ENCODE data around the gene TMEM248.
"Not testable (repeated sequence)": the region's sequence is repeated elsewhere in the genome, so short reads cannot be mapped to it uniquely, and the experiment has no call there.

The TMEM248 gene, protein sequence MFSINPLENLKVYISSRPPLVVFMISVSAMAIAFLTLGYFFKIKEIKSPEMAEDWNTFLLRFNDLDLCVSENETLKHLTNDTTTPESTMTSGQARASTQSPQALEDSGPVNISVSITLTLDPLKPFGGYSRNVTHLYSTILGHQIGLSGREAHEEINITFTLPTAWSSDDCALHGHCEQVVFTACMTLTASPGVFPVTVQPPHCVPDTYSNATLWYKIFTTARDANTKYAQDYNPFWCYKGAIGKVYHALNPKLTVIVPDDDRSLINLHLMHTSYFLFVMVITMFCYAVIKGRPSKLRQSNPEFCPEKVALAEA

DNA sequence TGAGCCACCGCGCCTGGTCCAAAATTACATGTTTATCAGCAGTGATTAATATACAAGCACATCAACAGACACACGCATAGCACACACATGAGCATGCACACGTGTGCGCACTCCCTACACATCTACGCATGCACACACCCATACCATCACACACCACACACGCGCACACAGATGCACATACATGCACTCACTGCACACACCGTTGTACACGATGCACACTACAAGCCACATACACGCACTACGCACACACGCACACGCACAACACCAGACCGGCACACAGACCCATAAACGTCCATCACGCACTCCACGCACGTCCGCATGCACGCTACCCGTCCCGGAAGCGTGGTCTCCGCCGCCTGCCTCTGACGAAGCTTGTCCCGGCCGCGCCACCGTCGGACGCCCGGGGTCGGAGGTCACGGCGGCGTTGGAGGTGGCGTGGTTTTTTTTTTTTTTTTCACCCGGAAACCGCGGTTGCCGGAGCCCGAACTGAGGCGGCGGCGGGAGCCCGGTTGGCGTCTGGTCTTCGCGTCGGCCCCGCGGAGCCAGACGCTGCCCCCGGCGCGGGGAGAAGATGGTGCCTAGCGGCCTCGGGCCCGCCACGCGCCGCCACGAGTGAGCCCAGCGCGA lies at the start of gene TMEM248:
TSS of gene TMEM248 (plus strand) at position 457 of the 627 bp plus-strand sequence. CDS start 20,641 bp downstream, outside the sequence.
- peak; percentile 80 for DNase-seq

DNA sequence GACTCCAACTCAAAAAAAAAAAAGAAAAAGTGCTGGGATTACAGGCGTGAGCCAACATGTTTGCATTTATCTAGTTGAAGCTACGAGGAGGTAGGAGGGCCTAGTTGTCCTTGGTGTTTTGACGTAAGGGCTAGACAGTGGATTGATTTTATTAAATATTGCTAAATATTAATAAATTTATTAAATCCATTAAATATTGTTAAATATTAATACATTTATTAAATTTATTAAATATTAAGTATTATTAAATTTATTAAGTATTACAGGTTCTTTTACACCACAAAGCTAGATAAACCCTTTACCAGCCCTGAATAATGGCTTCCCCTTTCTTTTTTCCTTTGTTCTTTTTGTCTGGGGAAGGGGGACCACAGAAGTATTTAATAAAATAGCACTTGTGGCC lies 47.5 kb upstream of the TMEM248 start:
- no peak for DNase-seq

DNA sequence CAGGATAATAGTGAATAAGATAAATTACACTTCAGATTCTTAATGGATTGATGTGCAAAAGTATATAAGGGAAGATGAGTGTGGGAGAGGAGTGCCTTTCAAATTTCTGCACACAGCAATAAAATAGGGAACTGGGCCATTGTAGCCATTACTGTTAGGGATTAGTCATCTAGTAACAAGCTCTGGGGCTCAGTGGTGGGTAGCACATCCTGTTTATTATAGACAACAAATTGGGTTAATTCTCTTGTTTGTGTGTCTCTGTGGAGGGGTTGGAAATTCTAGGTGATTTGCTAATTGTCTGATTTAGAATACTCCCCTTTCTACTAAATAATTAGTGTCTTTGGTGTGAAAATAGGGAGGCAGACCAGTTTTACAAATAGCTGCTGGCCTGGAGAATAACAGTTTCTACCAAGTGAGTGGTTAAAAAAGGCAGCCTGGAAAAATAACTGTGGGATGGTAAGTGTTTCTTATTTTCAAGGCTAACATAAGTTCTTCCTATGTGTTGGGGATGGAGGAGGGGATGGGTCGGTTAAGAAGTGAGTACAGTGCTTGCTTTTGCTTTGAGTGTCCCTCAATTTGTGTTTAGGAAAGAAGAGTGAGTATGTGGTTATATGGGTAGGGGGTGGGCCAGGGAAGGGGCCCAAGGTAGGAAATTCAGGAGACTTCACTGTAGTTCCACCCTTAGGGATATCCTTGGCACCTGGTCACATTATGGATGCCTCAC lies 43.3 kb upstream of the TMEM248 start:
- DNase-seq = no peak

DNA sequence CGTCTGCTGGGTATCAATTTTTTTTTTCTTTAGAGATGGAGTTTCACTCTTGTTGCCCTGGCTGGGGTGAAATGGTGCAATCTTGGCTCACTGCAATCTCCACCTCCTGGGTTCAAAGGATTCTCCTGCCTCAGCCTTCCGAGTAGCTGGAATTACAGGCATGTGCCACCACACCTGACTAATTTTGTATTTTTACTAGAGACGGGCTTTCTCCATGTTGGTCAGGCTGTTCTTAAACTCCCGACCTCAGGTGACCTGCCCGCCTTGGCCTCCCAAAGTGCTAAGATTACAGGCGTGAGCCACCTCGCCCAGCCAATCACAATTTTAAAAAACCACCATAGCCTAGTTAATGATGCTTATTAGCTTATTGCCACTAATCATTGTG lies 42.7 kb upstream of the TMEM248 start:
- DNase-seq = not testable (repeated sequence)

DNA sequence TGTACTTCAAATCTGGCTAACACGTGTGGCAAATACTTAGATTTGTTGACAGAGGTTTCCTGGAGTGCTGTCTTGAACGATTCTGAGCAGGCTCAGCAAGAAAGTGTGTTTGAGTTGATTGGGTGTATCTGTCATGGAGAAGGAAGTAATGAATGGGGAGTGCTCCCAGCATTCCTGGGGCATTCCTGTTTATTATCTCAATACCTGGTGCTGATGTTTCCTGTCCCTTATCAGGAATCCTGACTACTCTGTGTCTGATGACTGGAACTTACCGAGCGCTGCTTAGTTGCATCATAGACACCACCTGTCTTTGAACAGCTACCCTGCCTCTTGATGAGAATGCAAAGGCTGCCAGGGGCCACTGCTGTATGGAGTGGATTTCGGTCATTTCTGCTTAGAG lies 41.0 kb upstream of the TMEM248 start:
- no peak for DNase-seq

DNA sequence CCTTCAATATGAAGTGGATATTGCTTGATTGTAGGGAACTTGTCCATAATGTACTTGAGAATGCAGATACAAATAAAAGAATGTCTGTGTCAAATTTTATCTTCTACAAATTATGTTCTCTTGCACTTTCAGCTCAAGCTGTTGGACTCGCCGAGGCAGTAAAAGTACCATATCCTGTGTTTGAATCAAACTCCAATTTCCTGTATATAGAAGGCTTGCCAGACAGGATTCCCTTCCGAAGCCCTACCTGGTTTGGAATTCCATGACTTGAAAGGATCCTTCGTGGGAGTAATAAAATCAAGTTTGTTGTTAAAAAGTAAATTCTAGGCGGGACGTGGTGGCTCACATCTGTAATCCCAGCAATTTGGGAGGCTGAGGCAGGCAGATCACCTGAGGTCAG lies 40.4 kb upstream of the TMEM248 start:
- not testable (repeated sequence) for DNase-seq

DNA sequence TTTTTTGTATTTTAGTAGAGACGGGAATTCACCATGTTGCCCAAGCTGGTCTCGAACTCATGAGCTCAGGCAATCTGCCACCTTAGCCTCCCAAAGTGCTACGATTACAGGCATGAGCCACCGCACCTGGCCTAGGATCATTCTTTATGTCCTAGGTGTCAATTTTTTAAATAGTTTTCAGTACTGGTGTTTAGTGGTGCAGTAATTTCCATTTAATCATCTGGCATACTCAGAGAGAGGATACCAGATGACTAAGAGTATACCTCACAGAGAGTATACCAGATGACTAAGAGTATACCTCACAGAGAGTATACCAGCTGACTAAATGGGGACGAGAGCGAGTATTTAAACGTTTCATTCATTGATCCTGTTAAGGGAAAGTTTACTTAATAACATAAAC lies 37.3 kb upstream of the TMEM248 start:
- DNase-seq = no peak

DNA sequence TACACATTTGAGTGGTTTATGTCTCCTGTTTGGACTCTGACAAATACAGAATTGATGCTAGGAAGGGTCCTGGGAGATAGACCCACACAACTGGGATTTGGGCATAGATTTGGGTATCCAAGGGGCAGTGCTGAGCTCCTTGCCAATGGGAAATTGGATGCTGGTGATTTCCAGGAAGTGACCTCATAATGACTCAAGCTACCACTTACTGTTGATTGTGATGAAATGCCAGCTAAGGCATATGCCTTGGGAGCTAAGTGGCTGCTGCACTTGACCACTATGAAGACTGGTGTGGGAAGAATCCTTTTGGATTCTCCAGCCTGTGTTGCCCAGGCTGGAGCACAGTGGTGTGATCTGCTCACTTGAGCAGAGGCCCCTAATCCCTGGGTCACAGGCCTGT lies 36.5 kb upstream of the TMEM248 start:
- not testable (repeated sequence) for DNase-seq

DNA sequence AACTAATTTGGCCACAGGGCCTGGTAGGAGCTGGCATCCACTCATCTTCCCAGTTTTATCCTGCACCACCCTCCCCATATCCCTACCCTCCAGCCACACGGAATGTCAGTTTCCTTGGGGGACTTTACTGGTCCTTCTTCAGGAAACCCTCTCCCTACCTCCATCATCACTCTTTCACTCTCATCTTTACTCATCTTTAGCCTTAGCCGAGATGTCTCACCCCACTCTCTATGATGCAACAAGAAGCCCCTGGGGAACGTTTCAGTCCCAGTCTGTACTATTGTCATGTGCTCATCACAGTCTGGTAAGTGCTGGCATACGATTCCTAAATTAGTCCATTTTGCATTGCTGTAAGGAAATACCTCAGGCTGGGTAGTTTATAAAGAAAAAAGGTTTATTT lies 34.9 kb upstream of the TMEM248 start:
- DNase-seq = no peak

DNA sequence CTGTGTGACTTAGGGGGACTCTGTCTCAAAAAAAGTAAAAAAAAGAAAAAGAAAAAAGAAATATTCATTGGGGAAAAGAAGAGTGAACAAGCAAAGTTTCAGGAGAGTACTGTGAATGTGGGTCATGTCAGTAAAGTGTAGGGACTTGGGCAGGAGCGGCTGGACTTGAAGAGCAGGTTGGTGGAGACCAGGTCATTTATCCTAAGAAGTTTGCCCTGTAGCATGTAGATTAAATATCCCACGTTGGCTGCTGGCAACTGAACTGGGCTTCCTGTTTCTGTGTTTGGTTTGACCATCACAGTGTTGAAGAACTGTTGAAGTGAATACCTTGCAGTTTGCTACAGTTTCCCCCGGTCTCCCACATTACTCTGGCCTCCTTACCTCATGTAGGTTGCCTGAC lies 32.8 kb upstream of the TMEM248 start:
- DNase-seq = not testable (repeated sequence)

DNA sequence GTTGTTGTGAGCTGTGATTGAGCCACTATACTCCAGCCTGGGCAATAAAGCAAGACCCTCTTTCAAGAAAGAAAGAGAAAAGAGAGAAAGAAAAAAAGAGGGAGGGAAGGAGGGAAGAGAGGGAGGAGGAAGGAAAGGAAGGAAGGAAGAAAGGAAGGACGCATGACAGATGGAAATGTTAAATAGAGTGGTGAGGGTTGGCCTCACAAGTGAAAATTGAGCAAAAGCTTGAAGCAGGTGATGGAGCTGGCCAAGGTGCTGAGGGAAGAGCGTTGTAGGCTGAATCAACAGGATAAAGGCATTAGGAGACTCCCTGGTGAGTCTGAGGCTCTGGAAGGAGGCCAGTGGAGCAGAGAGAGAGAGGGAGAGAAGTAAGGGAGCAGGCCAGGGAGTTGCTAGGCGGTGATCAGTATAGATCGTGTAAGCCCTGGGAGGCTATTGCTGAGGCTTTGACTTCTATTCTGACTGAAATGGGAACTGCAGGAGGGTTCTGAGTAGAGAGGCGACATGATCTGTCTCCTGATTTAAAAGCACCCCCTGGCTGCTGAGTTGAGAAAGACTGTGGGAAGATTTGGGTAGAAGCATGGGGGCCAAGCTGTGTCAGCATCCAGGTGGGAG lies 26.5 kb upstream of the TMEM248 start:
- DNase-seq = no peak

DNA sequence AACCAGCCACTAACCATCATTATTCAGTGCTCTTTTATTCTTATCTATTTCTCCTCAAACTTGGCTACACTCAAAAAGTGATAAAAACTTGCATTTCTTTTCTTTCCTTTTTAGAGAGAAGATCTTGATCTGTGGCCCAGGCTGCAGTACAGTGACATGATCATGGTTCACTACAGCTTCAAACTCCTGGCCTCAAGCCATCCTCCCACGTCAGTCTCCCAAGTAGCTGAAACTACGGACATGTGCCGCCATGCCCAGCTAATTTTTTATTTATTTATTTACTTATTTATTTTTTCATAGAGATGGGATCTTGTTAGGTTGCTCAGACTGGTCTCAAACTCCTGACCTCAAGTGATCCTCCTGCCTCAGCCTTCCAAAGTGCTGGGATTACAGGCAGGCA lies 24.6 kb upstream of the TMEM248 start:
- DNase-seq = no peak

DNA sequence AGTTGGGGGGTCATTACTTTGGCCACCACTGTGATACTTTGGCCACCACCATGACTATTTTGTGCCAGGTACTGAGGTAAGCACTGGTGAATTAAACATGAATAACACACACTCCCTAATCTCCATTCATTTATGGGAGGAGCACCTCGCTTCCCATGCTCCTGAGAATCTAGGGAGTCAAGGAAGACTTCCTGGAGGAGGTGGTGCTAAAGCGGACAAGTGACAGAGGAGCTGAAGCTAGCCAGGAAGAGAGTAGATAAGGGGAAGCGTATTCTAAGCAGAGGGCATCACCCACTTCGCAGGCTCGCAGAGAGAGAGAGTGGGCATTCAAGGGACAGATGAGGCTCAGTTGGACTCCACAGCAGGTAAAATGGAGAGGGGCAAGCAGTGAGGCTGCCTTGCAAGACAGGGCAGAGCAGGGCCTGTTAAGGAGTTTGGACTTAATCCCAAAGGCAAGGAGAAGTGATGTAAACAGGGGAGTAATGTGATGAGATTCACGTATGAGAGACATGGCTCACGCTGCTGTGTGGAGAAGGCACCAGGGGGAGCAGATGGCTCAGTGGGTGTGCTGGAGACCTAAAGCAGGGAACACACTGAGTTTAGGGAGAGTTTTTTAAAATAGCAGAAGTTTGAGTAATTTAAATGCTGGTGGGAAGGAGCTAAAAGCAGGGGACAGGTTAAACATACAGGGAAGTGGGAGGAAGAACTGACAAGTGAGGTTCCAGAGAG lies 21.3 kb upstream of the TMEM248 start:
- no peak for DNase-seq

DNA sequence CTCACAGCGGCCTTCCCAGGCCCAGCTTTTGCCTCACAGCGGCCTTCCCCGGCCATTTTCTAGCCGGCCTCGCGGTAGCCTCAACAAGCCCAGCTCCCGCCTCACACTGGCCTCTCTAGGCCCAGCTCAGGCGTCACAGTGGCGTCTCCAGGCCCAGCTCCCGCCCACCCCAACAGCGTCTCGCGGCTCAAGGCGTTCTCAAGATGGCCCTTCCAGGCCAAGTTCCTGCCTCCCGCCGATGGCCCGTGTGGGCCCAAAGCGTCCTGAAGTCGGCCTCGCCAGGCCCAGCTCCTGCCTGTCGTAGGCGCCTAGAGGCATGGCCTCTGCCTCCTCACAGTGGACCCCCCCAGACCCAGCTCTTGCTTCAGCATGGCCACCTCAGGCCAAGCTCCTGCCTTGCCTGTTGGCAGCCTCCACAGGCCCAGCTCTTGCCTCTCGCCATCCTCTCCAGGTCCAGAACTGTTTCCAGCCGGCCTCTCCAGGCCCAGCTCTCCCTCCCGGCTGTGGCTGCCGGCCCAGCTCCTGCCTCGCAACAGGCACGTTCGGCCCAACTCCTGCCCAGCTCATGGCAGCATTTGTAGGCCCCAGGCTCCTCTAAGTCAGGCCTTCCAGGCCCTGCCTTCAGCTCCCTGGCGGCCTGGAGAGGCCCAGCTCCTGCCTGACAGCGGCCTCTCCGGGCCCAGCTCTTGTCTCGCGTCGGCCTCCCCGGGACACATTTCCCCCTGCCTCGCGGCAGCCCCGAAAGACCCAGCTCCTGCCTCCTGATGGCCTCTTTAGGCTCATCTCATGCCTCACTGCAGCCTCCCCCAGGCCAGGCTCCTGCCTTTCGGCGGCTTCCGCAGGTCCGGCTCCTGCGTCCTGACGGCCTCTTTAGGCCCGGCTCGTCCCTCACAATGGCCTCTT lies 18.8 kb upstream of the TMEM248 start:
- no peak for DNase-seq

DNA sequence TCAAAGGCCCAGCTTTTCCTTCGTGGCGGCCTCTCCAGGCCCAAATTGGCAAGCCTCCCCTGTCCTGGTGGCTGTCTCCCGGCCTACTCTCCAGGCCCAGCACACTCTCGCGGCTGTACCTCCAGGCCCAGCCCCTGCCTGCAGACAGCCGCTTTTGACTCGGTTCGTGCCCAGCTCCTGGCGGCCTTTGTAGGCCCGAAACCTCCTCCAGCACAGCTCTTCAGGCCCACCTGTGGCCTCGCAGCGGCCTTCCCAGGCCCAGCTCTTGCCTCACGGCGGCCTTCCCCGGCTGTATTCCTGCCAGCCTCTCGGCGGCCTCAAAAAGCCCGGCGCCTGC lies 18.2 kb upstream of the TMEM248 start:
- DNase-seq = no peak

DNA sequence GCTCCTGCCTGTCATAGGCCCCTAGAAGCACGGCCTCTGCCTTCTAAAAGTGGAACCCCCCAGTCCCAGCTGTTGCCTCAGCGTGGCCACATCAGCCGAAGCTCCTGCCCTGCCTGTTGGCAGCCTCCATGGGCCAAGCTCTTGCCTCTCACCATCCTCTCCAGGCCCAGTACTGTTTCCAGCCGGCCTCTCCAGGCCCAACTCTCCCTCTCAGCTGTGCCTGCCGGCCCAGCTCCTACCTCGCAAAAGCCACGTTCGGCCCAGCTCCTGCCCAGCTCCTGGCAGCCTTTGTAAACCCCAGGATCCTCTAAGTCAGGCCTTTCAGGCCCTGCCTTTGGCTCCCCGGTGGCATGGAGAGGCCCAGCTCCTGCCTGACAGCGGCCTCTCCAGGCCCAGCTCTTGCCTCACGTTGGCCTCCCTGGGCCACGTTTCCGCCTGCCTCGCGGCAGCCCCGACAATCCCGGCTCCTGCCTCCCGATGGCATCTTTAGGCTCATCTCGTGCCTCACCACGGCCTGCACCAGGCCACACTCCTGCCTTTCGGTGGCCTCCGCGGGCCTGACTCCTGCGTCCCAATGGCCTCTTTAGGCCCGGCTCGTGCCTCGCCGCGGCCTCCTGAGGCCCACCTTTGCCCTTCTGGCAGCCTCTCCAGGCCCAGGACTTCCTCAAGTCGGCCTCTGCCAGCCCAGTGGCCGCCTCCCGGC lies 17.5 kb upstream of the TMEM248 start:
- DNase-seq = no peak

DNA sequence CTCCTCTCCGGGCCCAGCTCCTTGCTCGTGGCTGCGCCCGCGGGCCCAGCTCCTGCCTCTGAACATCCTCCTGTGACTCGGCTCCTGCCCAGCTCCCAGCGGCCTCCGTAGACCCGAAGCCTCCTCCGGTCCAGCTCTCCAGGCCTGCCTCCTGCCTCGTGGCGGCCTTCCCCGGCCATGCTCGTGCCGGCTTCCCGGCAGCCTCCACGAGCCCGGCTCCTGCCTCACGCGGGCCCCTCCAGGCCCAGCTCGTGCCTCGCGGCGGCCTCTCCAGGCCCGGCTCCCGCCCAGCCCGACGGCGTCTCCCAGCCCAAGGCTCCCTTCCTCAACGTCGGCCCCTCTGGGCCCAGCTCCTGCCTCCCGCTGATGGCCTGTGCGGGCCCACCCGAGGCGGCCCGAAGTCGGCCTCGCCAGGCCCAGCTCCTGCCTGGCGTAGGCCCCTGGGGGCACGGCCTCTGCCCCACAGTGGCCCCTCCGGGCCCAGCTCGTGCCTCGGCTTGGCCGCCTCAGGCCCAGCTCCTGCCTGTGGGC lies 16.9 kb upstream of the TMEM248 start:
- no peak for DNase-seq

DNA sequence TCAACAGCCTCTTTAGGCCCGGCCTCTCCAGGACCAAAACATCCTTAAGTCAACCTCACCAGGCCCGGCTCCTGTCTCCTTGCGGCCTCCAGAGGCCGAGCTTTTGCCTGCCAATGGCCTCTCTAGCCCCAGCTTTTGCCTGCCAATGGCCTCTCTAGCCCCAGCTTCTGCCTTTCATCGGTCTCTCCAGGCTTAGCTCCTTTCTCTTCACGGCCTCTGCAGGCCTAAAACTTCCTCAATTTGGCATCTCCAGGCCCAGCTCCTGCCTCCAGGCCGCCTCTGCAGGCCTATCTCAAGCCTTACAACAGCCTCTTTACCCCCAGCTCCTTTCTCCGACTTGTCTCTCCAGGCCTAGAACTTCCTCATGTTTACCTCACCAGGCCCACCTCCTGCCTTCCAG lies 15.7 kb upstream of the TMEM248 start:
- no peak for DNase-seq

DNA sequence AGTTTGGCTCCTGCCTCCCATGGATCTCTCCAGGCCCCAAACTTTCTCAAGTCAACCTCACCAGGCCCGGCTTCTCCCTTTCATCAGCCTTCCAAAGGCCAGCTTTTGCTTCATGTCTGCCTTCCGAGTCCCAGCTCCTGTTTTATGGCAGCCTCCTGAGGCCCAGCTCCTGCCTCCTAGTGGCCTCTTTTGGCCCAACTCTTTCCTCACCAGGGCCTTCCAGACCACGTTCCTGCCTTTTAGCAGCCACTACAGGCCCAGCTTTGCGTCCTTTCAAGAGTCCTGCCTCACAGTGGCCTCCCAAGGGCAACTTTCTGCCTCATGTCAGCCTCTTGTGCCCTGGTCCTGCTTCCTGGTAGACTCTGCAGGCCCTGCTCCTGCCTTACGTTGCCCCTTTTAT lies 15.3 kb upstream of the TMEM248 start:
- no peak for DNase-seq

DNA sequence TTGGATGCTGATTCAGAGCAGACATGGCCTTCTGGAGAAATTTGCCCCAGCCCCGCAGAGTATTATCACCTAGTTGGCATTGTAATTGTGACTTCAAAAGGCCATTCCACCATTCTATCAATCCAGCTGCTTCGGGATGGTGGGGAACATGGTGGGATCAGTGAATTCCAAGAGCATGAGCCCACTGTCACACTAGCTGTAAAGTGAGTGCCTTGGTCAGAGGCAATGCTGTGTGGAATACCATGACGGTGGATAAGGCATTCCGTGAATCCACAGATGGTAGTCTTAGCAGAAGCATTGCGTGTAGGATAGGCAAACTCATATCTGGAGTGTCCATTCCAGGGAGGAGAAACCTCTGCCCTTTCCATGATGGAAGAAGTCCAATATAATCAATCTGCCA lies 13.3 kb upstream of the TMEM248 start:
- DNase-seq = no peak

DNA sequence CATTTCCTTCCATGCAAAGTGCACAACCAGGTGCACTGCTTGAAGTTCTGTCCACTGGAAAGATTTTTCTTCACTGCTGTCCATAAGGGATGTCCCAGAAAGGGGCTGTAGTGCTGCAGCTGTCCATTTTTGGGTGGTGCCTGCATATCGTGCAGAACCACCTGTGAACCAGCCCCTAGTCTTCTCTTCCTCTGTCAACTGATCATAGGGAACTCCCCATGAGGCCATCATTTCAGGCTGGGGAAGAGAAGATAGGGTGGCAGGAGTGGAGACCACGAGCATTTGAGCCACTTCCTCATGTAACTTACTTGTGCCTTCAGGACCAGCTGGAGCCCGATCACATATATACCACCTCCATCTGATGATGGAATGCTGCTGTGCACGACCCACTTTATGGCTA lies 12.4 kb upstream of the TMEM248 start:
- DNase-seq = not testable (repeated sequence)

All from NCI-H1105 (cell line).